Activated CD4-positive, alpha-beta T cell treated with anti-CD3 and anti-CD28 coated beads for 48 hours (primary cell): Measurements from ENCODE around the gene DNAH17.

Experiments used
- DNase-seq: peaks from one replicate; pipeline ENCODE4 v3.0.0-alpha.2; 2020

The DNAH17 gene

GRCh38 chr17:78544881-78545755 lies 32.1 kb downstream of the DNAH17 start:
- no peak for DNase-seq

- DNase-seq: no peak
Observed at GRCh38 chr17:78541488-78542206, 35.5 kb downstream of the DNAH17 start.

GRCh38 chr17:78539781-78540180 lies 37.4 kb downstream of the DNAH17 start:
- DNase-seq: no peak

DNA sequence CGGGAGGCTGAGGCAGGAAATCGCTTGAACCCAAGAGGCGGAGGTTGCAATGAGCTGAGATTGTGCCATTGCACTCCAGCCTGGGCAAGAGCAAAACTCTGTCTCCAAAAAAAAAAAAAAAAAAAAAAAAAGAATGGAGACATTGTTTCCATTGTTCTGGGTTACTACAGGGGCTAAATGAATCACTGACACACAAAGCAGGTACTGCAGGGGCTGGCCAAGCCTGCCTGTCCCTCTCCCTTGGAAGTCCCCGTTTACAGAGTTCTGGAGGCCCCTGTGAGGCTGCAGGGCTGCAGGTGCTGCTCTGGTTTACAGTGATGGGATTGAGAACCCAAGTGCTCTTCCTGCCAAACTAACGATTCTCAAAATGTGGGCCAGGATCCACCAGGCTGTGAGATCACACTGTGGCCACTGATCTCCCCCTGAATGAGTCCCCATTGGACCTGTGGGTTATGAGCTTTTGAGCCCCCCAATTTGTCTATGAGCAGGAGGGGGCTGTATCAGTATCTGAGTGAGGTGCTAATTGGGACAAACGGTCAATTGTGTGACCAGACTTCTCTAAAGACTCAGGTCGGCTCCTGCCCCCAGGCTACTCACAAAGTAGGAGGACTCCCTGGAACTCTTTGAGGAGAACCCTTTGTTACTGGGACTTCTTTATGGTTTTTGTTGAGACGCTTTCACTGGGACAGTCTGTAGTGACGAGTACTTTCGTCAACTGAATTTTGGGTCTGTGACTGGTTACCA lies 39.0 kb downstream of the DNAH17 start:
- peak; percentile 38 for DNase-seq

- DNase-seq: no peak
Observed at GRCh38 chr17:78537217-78537860, 39.9 kb downstream of the DNAH17 start.

DNA sequence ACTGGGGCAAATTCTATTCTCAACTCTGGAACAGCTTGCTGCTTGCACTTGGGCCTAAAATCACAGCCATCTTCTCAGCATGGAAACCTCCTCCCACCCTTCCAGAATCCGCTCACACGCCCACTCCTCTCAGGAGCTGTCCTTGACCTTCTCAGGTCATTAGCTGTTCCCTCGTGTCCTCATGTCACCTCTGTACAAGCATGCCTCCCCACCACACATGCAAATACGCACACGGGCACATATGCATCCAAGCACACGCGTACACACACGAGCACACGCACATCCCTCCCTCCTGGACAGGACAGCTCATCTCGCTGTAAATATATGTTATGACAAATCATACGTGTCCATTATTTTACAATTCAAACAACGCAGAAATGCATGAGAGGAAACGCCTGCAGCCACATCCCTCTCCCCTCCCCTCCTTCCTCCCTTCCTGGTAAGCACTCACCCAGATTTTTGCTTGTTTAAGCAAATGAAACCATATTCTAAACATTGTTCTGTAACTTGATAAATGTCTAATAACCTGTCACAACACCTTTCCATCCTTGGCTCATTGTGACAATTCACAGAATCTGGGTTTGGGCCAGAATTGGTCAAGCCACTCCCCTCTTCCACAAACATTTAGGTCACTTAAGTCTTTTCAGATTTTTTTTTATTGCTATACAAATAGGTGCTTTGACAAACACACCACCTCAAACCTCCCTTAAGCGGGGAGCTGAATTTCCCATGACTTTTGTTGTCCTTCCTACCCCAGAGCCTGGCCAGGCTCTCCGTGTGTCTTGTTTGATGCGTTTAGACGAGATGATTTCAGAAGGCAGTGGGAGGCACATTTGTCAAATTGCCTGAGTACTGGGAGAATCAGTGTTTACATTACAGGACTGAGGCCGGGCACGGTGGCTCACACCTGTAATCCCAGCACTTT lies 41.7 kb downstream of the DNAH17 start:
- DNase-seq: no peak

- no peak for DNase-seq
Observed at GRCh38 chr17:78534492-78535272, 42.5 kb downstream of the DNAH17 start.

GRCh38 chr17:78532922-78533640 lies 44.1 kb downstream of the DNAH17 start:
- peak; percentile 44 for DNase-seq

DNA sequence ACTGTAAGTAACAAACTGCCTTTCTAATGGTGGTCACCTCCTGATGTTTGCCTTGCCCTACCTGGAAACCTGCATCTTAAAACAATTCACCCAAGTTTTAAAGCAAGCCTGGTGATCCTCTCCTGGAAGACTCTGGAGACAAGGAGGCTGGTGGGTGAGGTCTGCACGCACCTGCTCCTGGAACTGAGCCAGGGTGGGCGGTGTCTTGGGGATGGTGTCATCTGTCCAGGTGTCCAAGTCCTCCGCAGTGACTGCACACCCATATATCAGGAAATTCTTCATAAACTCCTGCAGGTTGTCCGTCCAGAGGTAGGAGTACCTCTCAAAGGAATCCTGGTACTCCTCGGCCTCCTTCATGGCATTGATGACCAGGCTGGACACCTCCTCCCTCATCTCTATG lies 44.9 kb downstream of the DNAH17 start:
- DNase-seq: no peak

DNA sequence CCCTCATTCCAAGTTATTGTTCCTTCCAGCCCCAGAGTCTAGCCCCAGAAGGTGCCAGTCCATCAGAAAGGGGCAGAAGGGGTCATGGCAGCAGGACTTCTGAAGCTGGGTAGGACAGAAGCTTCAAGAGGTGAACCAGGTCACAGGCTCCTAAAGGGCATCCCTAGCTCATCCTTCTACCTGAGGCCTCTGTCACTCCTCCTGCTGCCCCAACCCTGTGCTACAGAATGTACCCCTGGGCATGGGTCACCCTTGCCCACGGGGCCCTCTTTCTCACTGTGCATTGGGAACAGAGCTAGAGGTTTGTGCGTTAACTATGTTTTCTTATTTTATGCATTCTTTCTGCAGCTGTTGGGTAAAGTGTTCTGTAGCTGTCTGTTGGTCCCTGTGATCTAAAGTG lies 46.5 kb downstream of the DNAH17 start:
- no peak for DNase-seq

GRCh38 chr17:78529871-78530670 lies 47.1 kb downstream of the DNAH17 start:
- DNase-seq: no peak

GRCh38 chr17:78529251-78529650 lies 47.9 kb downstream of the DNAH17 start:
- DNase-seq: no peak

DNA sequence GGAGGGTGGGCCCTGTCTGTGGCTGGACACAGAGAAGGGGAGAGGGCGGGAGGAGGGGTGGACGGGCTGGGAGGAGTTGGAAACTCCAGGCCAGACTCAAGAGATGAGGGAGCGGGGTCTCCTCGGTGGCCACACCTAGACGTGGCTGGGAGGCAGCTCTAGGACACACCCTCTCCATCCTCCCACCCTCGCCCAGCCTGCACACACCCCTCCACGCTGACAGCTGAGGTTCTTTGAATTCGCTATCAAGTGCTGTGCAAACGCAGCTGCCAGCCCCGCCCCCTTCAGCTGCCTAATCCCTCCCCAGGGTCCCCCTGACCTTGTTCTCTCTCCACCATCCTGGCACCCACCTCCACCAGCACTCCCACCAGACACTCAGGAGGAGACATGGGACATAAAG lies 48.7 kb downstream of the DNAH17 start:
- DNase-seq: no peak

DNA sequence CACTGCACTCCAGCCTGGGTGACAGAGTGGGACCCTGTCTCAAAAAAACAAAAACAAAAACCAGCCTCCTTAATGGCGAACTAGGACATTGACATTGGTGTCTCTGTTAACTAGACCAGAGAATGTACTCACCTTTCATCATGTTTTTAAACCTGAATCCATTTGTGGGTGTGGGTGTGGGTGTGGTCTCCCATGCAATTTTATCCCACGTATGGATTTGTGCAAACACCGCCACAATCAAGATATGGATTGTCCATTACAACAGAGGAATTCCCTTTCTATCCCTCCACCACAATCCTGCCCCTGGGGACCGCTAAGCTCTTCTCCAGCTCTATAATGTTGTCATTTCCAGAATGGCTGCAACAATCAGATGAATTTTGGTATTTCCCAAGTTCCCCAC lies 49.9 kb downstream of the DNAH17 start:
- no peak for DNase-seq

DNA sequence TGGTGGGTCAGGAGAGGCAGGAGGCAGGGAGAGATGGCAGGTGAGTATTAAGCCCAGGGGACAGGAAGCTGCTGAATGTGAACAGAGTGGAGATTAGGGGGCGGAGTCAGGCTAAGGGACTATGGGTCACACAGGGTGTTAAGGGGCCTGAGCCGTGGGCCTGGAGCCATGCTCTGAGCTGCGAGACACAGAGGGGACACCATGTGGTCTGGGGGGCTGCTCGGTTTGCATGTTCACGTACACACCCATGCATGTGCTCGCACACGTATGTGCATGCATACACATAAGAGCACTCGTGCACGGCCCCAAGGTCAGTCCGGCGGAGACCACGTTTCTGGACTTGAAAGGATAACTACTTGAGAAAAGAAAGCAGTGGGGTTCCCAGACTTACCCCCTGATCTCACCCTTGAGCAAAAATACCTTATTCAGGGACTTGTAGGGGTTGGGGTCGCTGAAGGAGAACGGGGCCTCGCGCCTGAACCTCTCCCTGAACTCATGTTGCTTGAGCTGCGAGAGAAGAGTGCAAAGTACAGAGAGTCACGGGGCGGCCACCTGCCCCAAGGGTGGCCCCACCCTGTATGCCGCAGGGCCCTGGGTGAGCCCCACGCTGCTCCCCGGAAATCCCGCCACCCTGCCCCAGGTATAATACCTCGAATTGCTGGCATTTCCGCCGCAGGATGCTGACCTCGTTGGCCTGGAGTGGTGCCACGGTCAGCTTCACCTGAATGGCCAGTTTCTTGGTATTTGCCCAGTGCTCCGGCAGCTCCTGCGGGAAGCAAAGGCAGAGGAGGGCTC lies 50.8 kb downstream of the DNAH17 start:
- no peak for DNase-seq

GRCh38 chr17:78525511-78526160 lies 51.6 kb downstream of the DNAH17 start:
- no peak for DNase-seq

DNA sequence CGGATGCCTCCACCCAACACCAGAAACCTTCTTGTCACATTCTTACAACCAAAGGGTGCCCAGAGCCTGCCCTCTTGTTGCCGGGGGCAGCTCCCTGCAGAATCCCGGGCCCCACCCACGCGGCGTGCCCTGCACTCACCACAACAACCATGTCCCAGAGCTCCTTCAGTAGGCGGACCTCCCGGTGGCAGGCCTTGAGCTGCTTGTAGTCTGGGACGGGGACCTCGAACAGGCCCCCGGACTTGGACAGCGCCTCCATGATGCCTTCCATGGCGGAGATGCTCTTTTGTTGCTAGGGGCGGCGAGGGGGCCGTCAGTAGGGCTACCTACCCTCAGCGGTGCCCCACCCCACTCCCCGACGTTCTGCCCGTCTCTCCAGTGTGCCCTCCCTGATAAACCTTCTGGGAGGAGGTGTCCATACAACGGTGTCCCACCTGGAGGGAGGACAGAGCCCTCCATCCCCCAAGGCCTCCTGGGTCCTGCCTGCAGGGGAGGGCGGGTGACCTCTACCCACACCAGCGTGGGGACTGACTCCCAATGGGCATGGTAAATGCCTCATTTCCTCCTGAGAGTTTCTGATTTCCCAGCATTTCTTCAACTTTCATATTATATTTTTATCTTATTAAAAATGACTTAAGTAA lies 52.2 kb downstream of the DNAH17 start:
- no peak for DNase-seq
